HepG2 (cell line): ENCODE data around the gene C22orf42. TPM values are rescaled to one million over a fixed set of nuclear protein-coding genes. Genes with fewer than 3 reads are reported as not detected.
A peak's percentile ranks its signal among the peaks of the same experiment; 100 is the strongest.

Source experiments
- CTCF ChIP-seq: sonication (generic); formaldehyde crosslinking; IDR thresholded peaks from 2 replicates; pipeline ENCODE4 v1.5.0; 2020; ENCODE audit warnings: mild to moderate bottlenecking, missing genetic modification reagents, moderate library complexity
- DRAP1 ChIP-seq: IDR thresholded peaks from 2 replicates; pipeline ENCODE4 v1.6.1; 2016; ENCODE audit warnings: missing genetic modification reagents, missing compliant biosample characterization
- EZH2 ChIP-seq: conservative IDR thresholded peaks from 2 replicates; pipeline ENCODE4 v1.6.1; 2012; ENCODE audit warnings: mild to moderate bottlenecking, low read depth, low read length, moderate library complexity
- LCORL ChIP-seq, 2 experiments: fragments of 450-650 bp in 1 of 2; sonication (generic) in 1 of 2; formaldehyde crosslinking in 1 of 2; IDR thresholded peaks; 2 replicates each; pipeline versions ENCODE4 v1.5.0 to v1.6.1; 2017 to 2020; ENCODE audit warnings: antibody characterized with exemption in 1 of 2, missing genetic modification reagents in 1 of 2
- MXI1 ChIP-seq: IDR thresholded peaks from 3 replicates; pipeline ENCODE4 v1.6.1; 2012; ENCODE audit warnings: low read depth, low read length, inconsistent platforms, borderline replicate concordance
- POLR2A ChIP-seq, 2 experiments: IDR thresholded peaks; 2 replicates each; pipeline ENCODE4 v1.6.1; 2011; ENCODE audit warnings: low read depth in 2 of 2, low read length in 2 of 2, mild to moderate bottlenecking in 1 of 2, moderate library complexity in 1 of 2; ENCODE audit not compliant: insufficient read depth in 1 of 2
- POLR2AphosphoS5 ChIP-seq: IDR thresholded peaks from 2 replicates; pipeline ENCODE4 v1.6.1; 2012; ENCODE audit warnings: low read depth, low read length
- POLR2G ChIP-seq: fragments of 200-400 bp; formaldehyde crosslinking; IDR thresholded peaks from 2 replicates; pipeline ENCODE4 v1.6.1; 2018; ENCODE audit warnings: mild to moderate bottlenecking, low read depth, low read length, moderate library complexity
- SRF ChIP-seq: IDR thresholded peaks from 2 replicates; pipeline ENCODE4 v1.6.1; 2011; ENCODE audit warnings: mild to moderate bottlenecking, low read depth, low read length, moderate library complexity
- TP53 ChIP-seq: sonication (generic); formaldehyde crosslinking; conservative IDR thresholded peaks from 2 replicates; pipeline ENCODE4 v1.4.0; 2020; ENCODE audit warnings: missing genetic modification reagents
- XRCC5 ChIP-seq: fragments of 200-400 bp; formaldehyde crosslinking; optimal IDR thresholded peaks from 2 replicates; pipeline ENCODE3; 2017; ENCODE audit warnings: mild to moderate bottlenecking, low read length
- ZMAT5 ChIP-seq: sonication (generic); formaldehyde crosslinking; IDR thresholded peaks from 2 replicates; pipeline ENCODE4 v1.5.0; 2020; ENCODE audit warnings: mild to moderate bottlenecking, low read depth, missing genetic modification reagents, borderline replicate concordance
- ZMYM4 ChIP-seq: sonication (generic); formaldehyde crosslinking; IDR thresholded peaks from 2 replicates; pipeline ENCODE4 v1.8.1; 2023; ENCODE audit warnings: mild to moderate bottlenecking, missing genetic modification reagents
- ZNF256 ChIP-seq: sonication (generic); formaldehyde crosslinking; conservative IDR thresholded peaks from 2 replicates; pipeline ENCODE4 v1.4.0; 2020; ENCODE audit warnings: missing genetic modification reagents
- ZNF451 ChIP-seq: sonication (generic); formaldehyde crosslinking; IDR thresholded peaks from 2 replicates; pipeline ENCODE4 v1.5.0; 2020; ENCODE audit warnings: mild to moderate bottlenecking, missing genetic modification reagents
- ZNF616 ChIP-seq: sonication (generic); formaldehyde crosslinking; IDR thresholded peaks from 2 replicates; pipeline ENCODE4 v1.5.0; 2020; ENCODE audit warnings: low read depth, mild to moderate bottlenecking, missing genetic modification reagents
- ZNF850 ChIP-seq: sonication (generic); formaldehyde crosslinking; conservative IDR thresholded peaks from 2 replicates; pipeline ENCODE4 v1.9.0; 2021; ENCODE audit warnings: mild to moderate bottlenecking, missing genetic modification reagents
- polyA plus RNA-seq, 8 experiments: library from polyadenylated mRNA; depleted of rRNA in 3 of 8; stranded (reverse) in 7 of 8; unstranded in 1 of 8; fragments of >200 nt; fragmentation: Illumina TruSeq in 4 of 8; extraction: Trizol in 4 of 8; gene quantifications; 2 replicates each; pipeline versions ENCODE4 v1.2.1 to v1.2.3, GENCODE V29; 2011 to 2016; ENCODE audit warnings: low read depth in 4 of 8, missing spikeins in 1 of 8, mixed read lengths in 1 of 8; ENCODE audit not compliant: insufficient read depth in 1 of 8
- total RNA-seq, 5 experiments: library from RNA; depleted of rRNA; stranded (reverse); fragments of >200 nt; fragmentation: Illumina TruSeq; extraction: Trizol; gene quantifications; 2 replicates each; pipeline ENCODE4 v1.2.3, GENCODE V29; 2016; ENCODE audit warnings: low read depth in 1 of 5
- TF ChIP-seq, protein P1 (sequence below): sonication (generic); formaldehyde crosslinking; IDR thresholded peaks from 2 replicates; pipeline ENCODE4 v1.5.0; 2020; ENCODE audit warnings: mild to moderate bottlenecking, missing genetic modification reagents, borderline replicate concordance
- TF ChIP-seq, protein P2 (sequence below): IDR thresholded peaks from 2 replicates; pipeline ENCODE4 v1.6.1; 2016; ENCODE audit warnings: low read depth, borderline replicate concordance
- TF ChIP-seq, protein P3 (sequence below): sonication (generic); formaldehyde crosslinking; IDR thresholded peaks from 2 replicates; pipeline ENCODE4 v1.4.0; 2020; ENCODE audit warnings: missing genetic modification reagents

Gene C22orf42
- total and polyA plus RNA-seq, 2 of the 13 experiments (the other 11 are each of a cell fraction or from before 2014, with no cell fraction given): not detected

DNA sequence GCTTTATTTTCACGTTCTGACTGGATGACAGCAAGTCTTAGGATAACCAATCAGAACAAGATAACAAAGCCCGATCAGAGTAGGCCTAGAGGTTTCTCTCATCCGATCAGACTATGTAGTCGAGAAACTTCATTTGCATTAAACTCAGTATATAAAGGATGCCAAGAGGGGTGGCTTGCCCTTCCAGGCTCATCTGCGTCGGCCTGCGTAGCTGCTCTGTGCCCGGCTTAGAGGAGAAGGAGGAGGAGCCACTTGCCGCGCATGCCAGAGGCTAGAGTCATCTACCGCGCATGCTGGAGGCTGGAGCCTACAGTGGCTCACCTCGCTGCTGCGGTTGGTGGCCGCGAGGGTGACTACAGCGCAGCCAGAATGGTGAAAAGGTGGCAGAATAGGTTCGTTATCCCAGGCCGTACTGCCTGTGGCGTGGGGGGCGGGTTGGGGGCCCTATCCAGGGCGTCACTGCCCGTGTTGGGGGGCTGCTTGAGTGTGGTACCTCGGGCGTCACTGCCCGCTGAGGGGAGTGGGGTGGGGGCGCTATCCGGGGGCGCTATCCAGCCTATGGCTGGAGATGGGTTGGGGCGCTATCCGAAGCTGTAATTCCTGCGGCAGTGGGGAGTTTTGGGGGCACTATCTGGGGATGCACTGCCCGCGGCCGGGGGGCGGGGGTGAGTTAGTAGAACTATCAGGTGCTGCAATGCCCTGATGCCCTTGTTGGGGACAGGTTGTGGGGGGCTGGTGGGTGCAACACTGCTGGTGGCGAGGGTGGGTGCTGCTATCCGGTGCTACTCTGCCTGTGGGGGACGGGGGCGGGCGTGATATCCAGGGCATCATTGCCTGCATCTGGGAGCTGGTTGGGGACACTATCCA lies 46.0 kb upstream of the C22orf42 start, which contains the start of gene RFPL2 (continued):
- TF ChIP-seq ZMAT5 (no peak), LCORL (IDR thresholded peaks at IDR 0.05) (no peak), LCORL (CRISPR knock-in tag; IDR thresholded peaks at IDR 0.05) (0 out of 2 replicates have a peak, but pooled peaks have one; percentile 18), TP53 (CRISPR knock-in tag) (no peak), SRF (no peak), MXI1 (peak; percentile 32; the same call in 1 of the 3 replicates), XRCC5 (peak; percentile 34), POLR2G (peak; percentile 40; the same call in 1 of the 2 replicates), EZH2 (no peak), ZNF616 (CRISPR knock-in tag) (0 out of 2 replicates have a peak, but pooled peaks have one; percentile 30), POLR2A (IDR thresholded peaks at IDR 0.05; ENCODE audit: insufficient read depth in 1 of 2, low read depth in 2 of 2, low read length in 2 of 2) (peak; percentile 30 to 55; a peak in 2 of 4 replicates), CTCF (CRISPR knock-in tag) (peak; percentile 29), ZMYM4 (CRISPR knock-in tag) (peak; percentile 50), DRAP1 (CRISPR knock-in tag) (peak; percentile 27; the same call in 1 of the 2 replicates), POLR2AphosphoS5 (peak; percentile 27; the same call in 1 of the 2 replicates), ZNF256 (no peak), ZNF850 (CRISPR knock-in tag) (no peak), ZNF451 (CRISPR knock-in tag) (0 out of 2 replicates have a peak, but pooled peaks have one; percentile 19)
- TF ChIP-seq, protein P1, sequence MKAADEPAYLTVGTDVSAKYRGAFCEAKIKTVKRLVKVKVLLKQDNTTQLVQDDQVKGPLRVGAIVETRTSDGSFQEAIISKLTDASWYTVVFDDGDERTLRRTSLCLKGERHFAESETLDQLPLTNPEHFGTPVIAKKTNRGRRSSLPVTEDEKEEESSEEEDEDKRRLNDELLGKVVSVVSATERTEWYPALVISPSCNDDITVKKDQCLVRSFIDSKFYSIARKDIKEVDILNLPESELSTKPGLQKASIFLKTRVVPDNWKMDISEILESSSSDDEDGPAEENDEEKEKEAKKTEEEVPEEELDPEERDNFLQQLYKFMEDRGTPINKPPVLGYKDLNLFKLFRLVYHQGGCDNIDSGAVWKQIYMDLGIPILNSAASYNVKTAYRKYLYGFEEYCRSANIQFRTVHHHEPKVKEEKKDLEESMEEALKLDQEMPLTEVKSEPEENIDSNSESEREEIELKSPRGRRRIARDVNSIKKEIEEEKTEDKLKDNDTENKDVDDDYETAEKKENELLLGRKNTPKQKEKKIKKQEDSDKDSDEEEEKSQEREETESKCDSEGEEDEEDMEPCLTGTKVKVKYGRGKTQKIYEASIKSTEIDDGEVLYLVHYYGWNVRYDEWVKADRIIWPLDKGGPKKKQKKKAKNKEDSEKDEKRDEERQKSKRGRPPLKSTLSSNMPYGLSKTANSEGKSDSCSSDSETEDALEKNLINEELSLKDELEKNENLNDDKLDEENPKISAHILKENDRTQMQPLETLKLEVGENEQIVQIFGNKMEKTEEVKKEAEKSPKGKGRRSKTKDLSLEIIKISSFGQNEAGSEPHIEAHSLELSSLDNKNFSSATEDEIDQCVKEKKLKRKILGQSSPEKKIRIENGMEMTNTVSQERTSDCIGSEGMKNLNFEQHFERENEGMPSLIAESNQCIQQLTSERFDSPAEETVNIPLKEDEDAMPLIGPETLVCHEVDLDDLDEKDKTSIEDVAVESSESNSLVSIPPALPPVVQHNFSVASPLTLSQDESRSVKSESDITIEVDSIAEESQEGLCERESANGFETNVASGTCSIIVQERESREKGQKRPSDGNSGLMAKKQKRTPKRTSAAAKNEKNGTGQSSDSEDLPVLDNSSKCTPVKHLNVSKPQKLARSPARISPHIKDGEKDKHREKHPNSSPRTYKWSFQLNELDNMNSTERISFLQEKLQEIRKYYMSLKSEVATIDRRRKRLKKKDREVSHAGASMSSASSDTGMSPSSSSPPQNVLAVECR (CRISPR knock-in tag): peak; percentile 51; the same call in 1 of the 2 replicates
- TF ChIP-seq, protein P2, sequence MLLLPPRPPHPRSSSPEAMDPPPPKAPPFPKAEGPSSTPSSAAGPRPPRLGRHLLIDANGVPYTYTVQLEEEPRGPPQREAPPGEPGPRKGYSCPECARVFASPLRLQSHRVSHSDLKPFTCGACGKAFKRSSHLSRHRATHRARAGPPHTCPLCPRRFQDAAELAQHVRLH (CRISPR knock-in tag): no peak; the same call in 1 of the 2 replicates
- TF ChIP-seq, protein P3, sequence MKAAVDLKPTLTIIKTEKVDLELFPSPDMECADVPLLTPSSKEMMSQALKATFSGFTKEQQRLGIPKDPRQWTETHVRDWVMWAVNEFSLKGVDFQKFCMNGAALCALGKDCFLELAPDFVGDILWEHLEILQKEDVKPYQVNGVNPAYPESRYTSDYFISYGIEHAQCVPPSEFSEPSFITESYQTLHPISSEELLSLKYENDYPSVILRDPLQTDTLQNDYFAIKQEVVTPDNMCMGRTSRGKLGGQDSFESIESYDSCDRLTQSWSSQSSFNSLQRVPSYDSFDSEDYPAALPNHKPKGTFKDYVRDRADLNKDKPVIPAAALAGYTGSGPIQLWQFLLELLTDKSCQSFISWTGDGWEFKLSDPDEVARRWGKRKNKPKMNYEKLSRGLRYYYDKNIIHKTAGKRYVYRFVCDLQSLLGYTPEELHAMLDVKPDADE (CRISPR knock-in tag): no peak
